ENCODE measurements around the gene DGKI. TPM values are rescaled to one million over a fixed set of nuclear protein-coding genes. Genes with fewer than 3 reads are reported as not detected.

DGKI gene
- total and polyA plus RNA-seq, 9 of the 15 experiments (the other 6 are each of a cell fraction or from before 2014, with no cell fraction given): 0.11 to 0.54 (median 0.15) TPM; not detected in 5

DNA sequence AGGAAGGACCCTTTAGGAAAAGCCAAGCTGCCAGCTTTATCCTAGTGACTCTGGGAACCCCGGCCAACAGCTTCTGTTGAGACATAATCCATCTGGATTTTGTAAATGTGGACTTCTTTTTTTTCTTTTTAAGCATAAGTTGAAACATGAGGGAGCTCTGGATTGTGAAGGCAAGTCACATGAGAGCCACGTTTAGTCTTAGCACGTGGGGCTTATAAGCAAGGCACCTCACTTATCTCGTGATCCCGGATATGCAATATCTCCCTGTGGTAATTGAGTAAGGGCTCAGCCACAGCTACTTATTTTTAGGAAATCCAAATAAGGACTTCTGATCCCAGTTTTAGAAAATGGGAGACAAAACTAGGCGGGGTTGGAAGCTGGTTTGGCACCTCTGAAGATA lies 392.0 kb downstream of the DGKI start:
- POLR2A ChIA-PET: no interaction called here
- FAIRE-seq: no peak
- BruUV-seq (replicated peaks): no TSS peak

DNA sequence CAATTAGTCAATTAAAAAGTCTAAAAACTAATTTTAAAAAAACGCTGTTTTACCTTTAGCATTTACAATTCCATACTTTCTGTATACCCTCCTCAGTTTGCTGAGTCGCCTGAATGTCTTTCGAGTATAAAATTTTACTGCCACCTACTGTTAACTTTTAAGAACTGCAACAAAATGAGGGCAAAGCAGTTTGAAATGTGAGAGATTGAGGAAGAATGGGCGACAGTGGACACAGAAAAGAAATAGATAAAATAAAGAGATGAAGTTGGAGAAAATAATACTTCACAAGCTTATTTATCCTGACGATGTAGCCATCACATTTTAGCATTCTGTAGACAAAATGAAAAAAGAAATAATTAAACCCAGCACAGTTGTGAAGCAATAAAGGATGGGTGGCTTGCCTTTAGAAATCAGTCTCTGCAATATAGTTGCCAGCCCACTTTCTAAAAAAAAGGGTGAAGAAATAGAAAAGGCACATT lies 392.5 kb downstream of the DGKI start:
- POLR2A ChIA-PET: no interaction called here
- Histone ChIP-seq H3K4me2 (ENCODE audit: insufficient read depth, low read length) (no peak overlapping the region), H3K27me3 (ENCODE audit: control insufficient read depth in 2 of 2, insufficient read depth in 2 of 2, low read length in 2 of 2) (no peaks in the 10 kb centered on the region), H3K79me2 (ENCODE audit: control insufficient read depth, insufficient read depth, low read length) (no peaks in the 10 kb centered on the region), H3K36me3 (ENCODE audit: control insufficient read depth, insufficient read depth, low read length) (no peaks in the 10 kb centered on the region), H3K4me3 (no peak overlapping the region), H4K20me1 (replicated peaks; ENCODE audit: control insufficient read depth, insufficient read depth, low read length) (no peaks in the 10 kb centered on the region), H3K9ac (ENCODE audit: insufficient read depth in 1 of 2, low read depth in 2 of 2, low read length in 2 of 2) (no peak overlapping the region), H2AFZ (ENCODE audit: low read depth, low read length) (no peak overlapping the region), H3K9me1 (ENCODE audit: control insufficient read depth, insufficient read depth, low read length) (no peaks in the 10 kb centered on the region), H3K27ac (ENCODE audit: extremely low read depth, low read depth, low read length) (no peak overlapping the region), H3K9me3 (replicated peaks; ENCODE audit: control insufficient read depth, insufficient read depth, low read depth, low read length) (no peaks in the 10 kb centered on the region), H3K4me1 (replicated peaks in 1 of 2; ENCODE audit: control insufficient read depth in 2 of 2, insufficient read depth in 2 of 2, low read length in 2 of 2) (no peaks in the 10 kb centered on the region)
- WGBS (ENCODE audit: insufficient coverage, low coverage, missing lambda C conversion rate): under 1% methylated on average over 5 of the region's 5 CpGs
- intact Hi-C loops (cut with micrococcal nuclease): loop anchor here (1.0 to 10.0 kb wide), 4 partner anchors 285 to 1653 kb away; no protein-coding TSS in a partner anchor
- DNase-seq (ENCODE audit: extremely low read depth in 1 of 4, low spot score in 3 of 4): peak; percentile 32 to 60 (median 54)
- CTCF ChIA-PET (ENCODE audit: low intra/inter-chr PET ratio): no interaction called here
- ATAC-seq: peak; percentile 85
- peak; percentile 95 for FAIRE-seq
- in situ Hi-C loops (cut with MboI): loop anchor here (25.0 kb wide), 1 partner anchor 1642 kb away; no protein-coding TSS in a partner anchor
- BruUV-seq (replicated peaks): no TSS peak
- TF ChIP-seq, protein P1, sequence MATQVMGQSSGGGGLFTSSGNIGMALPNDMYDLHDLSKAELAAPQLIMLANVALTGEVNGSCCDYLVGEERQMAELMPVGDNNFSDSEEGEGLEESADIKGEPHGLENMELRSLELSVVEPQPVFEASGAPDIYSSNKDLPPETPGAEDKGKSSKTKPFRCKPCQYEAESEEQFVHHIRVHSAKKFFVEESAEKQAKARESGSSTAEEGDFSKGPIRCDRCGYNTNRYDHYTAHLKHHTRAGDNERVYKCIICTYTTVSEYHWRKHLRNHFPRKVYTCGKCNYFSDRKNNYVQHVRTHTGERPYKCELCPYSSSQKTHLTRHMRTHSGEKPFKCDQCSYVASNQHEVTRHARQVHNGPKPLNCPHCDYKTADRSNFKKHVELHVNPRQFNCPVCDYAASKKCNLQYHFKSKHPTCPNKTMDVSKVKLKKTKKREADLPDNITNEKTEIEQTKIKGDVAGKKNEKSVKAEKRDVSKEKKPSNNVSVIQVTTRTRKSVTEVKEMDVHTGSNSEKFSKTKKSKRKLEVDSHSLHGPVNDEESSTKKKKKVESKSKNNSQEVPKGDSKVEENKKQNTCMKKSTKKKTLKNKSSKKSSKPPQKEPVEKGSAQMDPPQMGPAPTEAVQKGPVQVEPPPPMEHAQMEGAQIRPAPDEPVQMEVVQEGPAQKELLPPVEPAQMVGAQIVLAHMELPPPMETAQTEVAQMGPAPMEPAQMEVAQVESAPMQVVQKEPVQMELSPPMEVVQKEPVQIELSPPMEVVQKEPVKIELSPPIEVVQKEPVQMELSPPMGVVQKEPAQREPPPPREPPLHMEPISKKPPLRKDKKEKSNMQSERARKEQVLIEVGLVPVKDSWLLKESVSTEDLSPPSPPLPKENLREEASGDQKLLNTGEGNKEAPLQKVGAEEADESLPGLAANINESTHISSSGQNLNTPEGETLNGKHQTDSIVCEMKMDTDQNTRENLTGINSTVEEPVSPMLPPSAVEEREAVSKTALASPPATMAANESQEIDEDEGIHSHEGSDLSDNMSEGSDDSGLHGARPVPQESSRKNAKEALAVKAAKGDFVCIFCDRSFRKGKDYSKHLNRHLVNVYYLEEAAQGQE (IDR thresholded peaks at IDR 0.05; ENCODE audit: borderline replicate concordance): peak; percentile 47; the same call in 1 of the 2 replicates
- TF ChIP-seq, protein P1 (CRISPR knock-in tag; IDR thresholded peaks at IDR 0.05; ENCODE audit: low read depth): no peak
- TF ChIP-seq HNRNPUL1 (IDR thresholded peaks at IDR 0.05; ENCODE audit: low read length): no peak
- TF ChIP-seq ZFP1 (CRISPR knock-in tag; IDR thresholded peaks at IDR 0.05): no peak
- TF ChIP-seq EHMT2 (IDR thresholded peaks at IDR 0.05): no peak
- TF ChIP-seq ZSCAN29 (IDR thresholded peaks at IDR 0.05): no peak
- TF ChIP-seq SMC3 (conservative IDR thresholded peaks at IDR 0.05; ENCODE audit: insufficient read depth, low read depth, low read length): no peak

More for the DNA sequence above, 392.0 kb downstream of the DGKI start:
- Histone ChIP-seq H3K9ac (ENCODE audit: insufficient read depth in 1 of 2, low read depth in 2 of 2, low read length in 2 of 2) (no peak overlapping the region), H3K36me3 (ENCODE audit: control insufficient read depth, insufficient read depth, low read length) (no peaks in the 10 kb centered on the region), H3K27ac (ENCODE audit: extremely low read depth, low read depth, low read length) (no peak overlapping the region), H2AFZ (ENCODE audit: low read depth, low read length) (no peak overlapping the region), H4K20me1 (replicated peaks; ENCODE audit: control insufficient read depth, insufficient read depth, low read length) (no peaks in the 10 kb centered on the region), H3K27me3 (ENCODE audit: control insufficient read depth in 2 of 2, insufficient read depth in 2 of 2, low read length in 2 of 2) (no peaks in the 10 kb centered on the region), H3K9me1 (ENCODE audit: control insufficient read depth, insufficient read depth, low read length) (no peaks in the 10 kb centered on the region), H3K4me2 (ENCODE audit: insufficient read depth, low read length) (no peak overlapping the region), H3K4me3 (no peak overlapping the region), H3K79me2 (ENCODE audit: control insufficient read depth, insufficient read depth, low read length) (no peaks in the 10 kb centered on the region), H3K4me1 (replicated peaks in 1 of 2; ENCODE audit: control insufficient read depth in 2 of 2, insufficient read depth in 2 of 2, low read length in 2 of 2) (no peaks in the 10 kb centered on the region), H3K9me3 (replicated peaks; ENCODE audit: control insufficient read depth, insufficient read depth, low read depth, low read length) (no peaks in the 10 kb centered on the region)
- no peak for TF ChIP-seq GABPB2 (CRISPR knock-in tag; conservative IDR thresholded peaks at IDR 0.05)
- no peak for TF ChIP-seq MAFF (IDR thresholded peaks at IDR 0.05; ENCODE audit: low read length)
- TF ChIP-seq DMBX1 (CRISPR knock-in tag; IDR thresholded peaks at IDR 0.05; ENCODE audit: borderline replicate concordance): no peak
- no peak for TF ChIP-seq MIER1 (IDR thresholded peaks at IDR 0.05; ENCODE audit: low read depth)
- TF ChIP-seq ZFP30 (CRISPR knock-in tag; IDR thresholded peaks at IDR 0.05; ENCODE audit: borderline replicate concordance): no peak
- TF ChIP-seq ADNP (tag; IDR thresholded peaks at IDR 0.05): no peak
- ATAC-seq (no peak), DNase-seq (ENCODE audit: extremely low read depth in 1 of 4, low spot score in 3 of 4) (no peak)
- in situ Hi-C loops (cut with MboI): loop anchor here (25.0 kb wide), 1 partner anchor 1642 kb away; no protein-coding TSS in a partner anchor
- CTCF ChIA-PET (ENCODE audit: low intra/inter-chr PET ratio): no interaction called here
- WGBS (ENCODE audit: insufficient coverage, low coverage, missing lambda C conversion rate): under 1% methylated on average over 6 of the region's 6 CpGs
- intact Hi-C loops (cut with micrococcal nuclease): loop anchor here (1.0 to 10.0 kb wide), 5 partner anchors 138 to 1653 kb away; no protein-coding TSS in a partner anchor
